Activated CD4-positive, alpha-beta T cell treated with anti-CD3 and anti-CD28 coated beads for 4 hours (primary cell): ENCODE results near the gene C1orf167.

Source experiments
- DNase-seq, 2 donors: peaks; one replicate each; pipeline ENCODE4 v3.0.0-alpha.2; 2020

Gene C1orf167

GRCh38 chr1:11838349-11839272, 76.6 kb downstream of the C1orf167 start:
- peak; percentile 67 to 75 for DNase-seq
